HG03280 (cell line): ENCODE data around the gene NOM1.
A peak's percentile ranks its signal among the peaks of the same experiment; 100 is the strongest.
"Not testable (repeated sequence)": the region's sequence is repeated elsewhere in the genome, so short reads cannot be mapped to it uniquely, and the experiment has no call there.

Source experiments
- ATAC-seq: cut with Tn5 transposase; IDR thresholded peaks from one replicate; pipeline ENCODE4 v1.9.1; 2021; ENCODE audit warnings: mild to moderate bottlenecking, moderate library complexity; ENCODE audit not compliant: unreplicated experiment

Gene NOM1, protein sequence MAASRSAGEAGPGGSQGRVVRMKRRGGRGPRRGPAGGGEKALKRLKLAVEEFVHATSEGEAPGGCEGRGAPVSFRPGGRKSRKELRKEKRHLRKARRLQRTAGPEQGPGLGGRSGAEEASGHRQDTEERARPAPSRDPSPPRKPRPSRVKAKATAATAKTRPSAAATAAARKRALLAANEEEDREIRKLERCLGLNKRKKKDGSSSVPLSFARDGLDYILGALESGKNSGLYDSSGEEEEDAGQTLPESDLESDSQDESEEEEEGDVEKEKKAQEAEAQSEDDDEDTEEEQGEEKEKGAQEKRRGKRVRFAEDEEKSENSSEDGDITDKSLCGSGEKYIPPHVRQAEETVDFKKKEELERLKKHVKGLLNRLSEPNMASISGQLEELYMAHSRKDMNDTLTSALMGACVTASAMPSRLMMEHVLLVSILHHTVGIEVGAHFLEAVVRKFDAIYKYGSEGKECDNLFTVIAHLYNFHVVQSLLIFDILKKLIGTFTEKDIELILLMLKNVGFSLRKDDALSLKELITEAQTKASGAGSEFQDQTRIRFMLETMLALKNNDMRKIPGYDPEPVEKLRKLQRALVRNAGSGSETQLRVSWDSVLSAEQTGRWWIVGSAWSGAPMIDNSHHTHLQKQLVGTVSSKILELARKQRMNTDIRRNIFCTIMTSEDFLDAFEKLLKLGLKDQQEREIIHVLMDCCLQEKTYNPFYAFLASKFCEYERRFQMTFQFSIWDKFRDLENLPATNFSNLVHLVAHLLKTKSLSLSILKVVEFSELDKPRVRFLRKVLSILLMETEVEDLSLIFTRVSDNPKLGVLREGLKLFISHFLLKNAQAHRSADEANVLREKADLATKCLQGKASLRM

DNA sequence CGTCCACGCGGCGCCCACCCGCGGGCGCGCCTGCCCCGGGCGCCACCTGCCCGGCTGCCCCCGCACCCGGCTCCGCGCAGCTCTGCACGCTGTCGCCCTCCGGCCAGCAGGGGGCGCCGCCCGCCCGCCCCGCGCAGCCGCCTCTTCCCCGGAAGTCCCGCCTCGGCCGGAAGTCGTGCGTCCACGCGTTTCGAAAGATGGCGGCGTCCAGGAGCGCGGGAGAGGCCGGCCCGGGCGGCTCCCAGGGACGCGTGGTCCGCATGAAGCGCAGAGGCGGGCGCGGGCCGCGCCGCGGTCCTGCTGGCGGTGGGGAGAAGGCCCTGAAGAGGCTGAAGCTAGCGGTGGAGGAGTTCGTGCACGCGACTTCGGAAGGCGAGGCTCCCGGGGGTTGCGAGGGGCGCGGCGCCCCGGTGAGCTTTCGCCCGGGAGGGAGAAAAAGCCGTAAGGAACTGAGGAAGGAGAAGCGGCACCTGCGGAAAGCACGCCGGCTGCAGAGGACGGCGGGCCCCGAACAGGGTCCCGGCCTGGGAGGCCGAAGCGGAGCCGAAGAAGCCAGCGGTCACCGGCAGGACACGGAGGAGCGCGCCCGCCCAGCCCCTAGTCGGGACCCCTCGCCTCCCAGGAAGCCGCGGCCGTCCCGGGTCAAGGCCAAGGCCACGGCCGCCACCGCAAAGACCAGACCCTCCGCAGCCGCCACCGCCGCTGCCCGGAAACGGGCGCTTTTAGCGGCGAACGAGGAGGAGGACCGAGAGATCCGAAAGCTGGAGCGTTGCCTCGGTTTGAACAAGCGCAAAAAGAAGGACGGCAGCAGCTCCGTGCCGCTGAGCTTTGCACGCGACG, at the start of gene NOM1:
NOM1 (plus strand) TSS at position 172 of the 840 bp plus-strand sequence; CDS start at position 198, 26 bp downstream.
- ATAC-seq, result peak; percentile 94

DNA sequence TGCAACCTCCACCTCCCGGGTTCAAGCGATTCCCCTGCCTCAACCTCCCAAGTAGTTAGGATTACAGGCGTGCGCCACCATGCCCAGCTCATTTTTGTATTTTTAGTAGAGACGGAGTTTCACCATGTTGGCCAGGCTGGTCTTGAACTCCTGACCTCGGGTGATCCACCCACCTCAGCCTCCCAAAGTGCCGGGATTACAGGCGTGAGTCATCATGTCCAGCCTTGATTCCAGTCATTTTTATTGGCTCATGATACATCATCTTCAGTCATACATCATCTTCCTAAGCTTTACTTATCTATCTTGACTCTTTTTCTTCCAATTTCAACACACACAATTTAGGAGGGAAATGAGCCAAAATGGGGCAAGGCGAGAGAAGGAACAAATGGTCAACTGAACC, 49.4 kb upstream of the NOM1 start:
- ATAC-seq, result not testable (repeated sequence)

DNA sequence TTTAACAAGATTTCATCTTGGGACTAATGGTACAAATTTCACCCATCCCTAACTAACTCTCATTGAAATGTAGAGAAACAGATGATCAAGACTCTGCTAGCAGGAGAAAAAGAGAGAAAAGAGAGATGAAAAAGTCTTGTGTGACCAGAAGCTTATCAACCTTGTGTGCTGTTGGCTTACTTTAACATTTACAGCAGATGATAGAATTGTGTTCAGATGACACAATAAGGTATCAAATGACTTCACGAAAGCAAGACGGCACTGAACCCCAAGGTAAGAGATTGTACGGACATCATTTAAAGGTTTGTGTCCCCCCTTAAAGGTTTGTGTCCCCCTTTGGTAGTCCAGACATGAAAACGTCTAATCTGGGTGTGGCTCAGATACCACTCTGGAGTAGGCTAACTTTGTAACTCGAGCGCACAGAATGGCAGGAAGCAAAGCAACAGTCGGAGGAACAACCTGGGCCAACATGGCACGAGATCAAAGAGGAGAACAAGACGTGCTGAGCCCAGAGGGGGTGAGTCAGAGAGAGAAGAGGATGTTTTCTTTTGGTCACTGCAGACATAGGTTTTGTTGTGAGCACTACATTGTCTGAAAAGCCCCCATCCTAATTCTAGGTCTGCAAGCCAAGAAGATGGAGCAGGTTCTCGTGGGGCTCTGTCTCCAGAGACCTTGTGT, 46.1 kb upstream of the NOM1 start:
- no peak for ATAC-seq

DNA sequence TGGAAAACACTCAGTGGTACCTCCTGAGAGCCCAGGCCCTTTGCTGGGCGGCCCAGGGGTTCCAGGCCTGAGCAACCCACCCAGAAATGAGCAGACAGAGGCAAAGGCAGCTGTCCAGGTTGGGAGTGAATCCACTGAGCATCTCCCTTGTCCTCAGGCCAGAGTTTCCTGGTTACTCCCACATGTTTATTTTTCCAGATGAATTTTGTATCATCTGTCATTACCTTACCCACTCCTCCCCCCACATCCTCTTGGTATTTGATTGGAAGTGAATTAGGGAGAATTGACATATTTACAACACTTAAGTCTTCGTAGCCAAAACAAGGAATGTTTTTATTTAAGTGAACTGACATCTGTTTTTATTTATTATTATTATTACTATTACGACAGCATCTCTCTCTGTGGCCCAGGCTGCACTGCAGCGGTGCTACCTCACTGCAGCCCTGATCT, 43.3 kb upstream of the NOM1 start:
- no peak for ATAC-seq

DNA sequence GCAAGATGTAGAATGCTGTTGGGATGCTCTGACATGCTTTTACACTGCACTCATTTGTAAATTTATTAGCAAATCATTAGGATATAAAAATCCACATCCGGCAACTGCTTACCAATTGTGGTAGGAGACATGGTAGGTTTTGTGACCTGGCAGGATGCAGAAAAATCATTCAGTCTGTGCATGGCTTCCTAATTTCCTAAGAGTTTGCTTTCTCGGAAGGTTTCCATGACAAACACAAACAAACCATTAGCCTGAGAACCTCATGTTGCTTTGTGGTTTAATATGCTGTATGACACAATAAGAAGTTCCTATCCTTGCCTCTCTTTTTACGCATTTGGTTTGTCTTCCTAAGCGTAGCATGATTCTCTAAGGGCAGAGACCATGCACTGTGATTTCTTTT, 41.9 kb upstream of the NOM1 start:
- no peak for ATAC-seq

DNA sequence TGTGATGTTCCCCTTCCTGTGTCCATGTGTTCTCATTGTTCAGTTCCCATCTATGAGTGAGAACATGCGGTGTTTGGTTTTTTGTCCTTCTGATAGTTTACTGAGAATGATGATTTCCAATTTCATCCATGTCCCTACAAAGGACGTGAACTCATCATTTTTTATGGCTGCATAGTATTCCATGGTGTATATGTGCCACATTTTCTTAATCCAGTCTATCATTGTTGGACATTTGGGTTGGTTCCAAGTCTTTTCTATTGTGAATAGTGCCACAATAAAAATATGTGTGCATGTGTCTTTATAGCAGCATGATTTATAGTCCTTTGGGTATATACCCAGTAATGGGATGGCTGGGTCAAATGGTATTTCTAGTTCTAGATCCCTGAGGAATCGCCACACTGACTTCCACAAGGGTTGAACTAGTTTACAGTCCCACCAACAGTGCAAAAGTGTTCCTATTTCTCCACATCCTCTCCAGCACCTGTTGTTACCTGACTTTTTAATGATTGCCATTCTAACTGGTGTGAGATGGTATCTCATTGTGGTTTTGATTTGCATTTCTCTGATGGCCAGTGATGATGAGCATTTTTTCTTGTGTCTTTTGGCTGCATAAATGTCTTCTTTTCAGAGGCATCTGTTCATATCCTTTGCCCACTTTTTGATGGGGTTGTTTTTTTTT, 39.8 kb upstream of the NOM1 start:
- ATAC-seq, result not testable (repeated sequence)

DNA sequence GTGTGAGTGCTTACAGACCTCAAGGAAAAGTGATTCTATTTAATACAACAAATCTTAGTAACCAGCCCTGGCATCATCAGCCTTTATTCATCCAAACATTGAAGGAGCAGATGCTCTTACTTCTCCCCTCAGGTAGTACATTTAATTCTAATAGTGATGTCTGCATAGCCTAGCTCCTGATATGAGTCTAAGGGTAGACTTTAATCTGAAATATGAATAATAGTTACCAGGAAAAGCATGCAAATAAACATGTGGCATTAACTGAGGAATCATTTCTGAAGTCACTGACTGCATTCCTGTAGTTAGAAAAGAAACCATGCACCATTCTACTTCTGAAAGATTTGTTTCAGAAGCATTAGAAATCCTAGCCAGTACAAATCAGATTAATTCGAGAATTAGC, 30.9 kb upstream of the NOM1 start:
- ATAC-seq, result no peak

DNA sequence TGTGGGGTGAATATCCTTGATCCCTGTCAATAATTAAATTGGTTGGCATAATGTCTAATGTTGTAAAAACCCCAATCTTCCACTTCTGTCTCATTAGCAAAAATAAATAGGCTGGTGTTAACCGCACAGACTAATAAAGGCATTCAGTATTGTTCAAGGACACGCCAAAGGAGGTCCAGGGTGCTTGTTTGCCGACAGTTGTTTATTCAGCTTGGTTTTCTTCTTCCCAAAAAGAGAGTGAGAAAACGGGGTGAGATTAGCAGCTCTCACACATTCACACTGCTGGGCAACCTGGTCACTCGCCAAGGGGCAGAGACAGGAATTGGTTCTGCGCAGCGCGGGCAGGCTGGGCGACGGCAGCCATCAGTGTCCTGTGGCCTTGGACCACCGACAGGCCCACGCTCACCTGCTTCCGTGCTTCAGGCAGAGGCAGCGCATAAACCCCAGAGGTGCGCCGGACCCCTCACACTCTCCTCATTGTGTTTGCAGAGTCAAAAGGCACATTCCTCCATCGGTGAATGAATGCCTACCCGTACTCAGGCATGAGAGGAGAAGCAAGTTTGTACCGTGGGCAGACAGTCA, 30.3 kb upstream of the NOM1 start:
- ATAC-seq, result no peak

- no peak for ATAC-seq
Measured at GRCh38 chr7:156920076-156920475, 29.4 kb upstream of the NOM1 start.

DNA sequence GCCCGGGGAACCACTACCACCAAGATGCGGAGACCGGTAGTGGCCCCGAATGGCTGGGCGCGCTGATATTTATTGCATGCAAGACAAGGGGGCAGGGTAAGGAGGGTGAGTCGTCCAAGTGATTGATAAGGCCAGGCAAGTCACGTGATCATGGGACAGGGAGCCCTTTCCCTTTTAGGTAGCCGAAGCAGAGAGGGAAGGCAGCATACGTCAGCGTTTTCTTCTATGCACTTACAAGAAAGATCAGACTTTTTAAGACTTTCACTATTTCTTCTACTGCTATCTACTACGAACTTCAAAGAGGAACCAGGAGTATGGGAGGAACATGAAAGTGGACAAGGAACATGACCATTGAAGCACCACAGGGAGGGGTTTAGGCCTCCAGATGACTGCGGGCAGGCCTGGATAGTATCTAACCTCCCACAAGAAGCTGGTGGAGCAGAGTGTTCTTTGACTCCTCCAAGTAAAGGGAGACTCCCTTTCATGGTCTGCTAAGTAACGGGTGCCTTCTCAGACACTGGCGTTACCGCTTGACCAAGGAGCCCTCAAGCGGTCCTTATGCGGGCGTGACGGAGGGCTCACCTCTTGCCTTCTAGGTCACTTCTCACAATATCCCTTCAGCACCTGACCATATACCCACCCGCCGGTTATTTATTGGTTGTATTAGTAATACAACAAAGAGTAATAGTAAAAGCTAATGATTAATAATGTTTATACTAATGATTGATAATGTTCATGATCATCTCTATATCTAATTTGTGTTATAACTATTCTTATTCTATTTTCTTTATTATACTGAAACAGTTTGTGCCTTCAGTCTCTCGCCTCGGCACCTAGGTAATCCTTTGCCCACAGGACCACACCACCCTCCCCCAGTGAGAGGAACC, 28.8 kb upstream of the NOM1 start:
- not testable (repeated sequence) for ATAC-seq

DNA sequence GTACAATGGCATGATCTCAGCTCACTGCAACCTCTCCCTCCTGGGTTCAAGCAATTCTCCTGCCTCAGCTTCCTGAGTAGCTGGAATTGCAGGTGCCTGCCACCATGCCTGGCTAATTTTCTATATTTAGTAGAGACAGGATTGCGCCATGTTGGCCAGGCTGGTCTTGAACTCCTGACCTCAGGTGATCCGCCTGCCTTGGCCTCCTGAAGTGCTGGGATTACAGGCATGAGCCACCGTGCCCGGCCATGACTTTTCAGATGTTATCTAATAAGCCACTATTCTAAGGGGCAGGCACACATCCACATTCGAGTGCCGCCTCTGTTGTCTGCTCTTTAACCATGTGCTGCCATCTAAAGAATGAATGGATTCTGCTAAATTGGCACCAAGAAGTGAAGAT, 27.2 kb upstream of the NOM1 start:
- ATAC-seq, result not testable (repeated sequence)

- ATAC-seq, result not testable (repeated sequence)
Measured at GRCh38 chr7:156925821-156926220, 23.7 kb upstream of the NOM1 start.

DNA sequence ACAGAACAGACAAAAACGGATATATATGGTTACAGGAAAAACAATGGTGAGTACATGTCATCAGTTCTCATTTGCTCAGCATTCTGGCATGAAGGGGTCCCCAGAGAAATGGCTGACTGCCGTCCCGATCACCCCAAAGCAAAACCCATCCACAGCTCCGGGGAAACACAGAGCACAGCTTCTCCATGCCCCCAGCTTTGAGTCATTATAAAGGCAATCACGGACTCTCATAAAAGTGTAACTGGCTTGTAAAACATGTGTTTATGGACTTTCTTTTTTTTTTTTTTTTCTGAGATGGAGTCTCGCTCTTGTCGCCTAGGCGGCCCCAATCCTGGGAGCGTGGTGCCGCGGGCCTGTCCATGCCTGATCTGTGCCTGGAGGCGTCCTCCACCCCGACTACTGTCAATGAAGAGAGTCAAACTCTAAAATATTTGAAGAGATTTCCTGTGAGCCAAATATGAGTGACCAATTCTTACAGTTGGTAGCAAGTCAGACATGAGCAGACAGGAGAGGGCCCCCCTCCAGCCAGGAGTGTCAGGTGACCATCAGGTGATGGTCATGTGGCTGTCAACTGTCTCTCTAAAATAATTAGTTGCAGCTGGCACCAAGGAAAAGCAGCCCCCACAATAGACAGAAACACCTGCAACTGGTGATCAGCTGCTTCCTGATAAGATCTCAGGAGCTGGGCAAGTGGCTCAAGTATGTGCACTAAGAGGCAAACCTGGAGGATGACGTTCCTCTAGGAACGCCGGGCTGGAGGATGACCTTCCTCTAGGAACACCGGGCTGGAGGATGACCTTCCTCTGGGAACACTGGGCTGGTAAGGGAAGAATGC, 21.7 kb upstream of the NOM1 start:
- ATAC-seq, result no peak

- ATAC-seq, result no peak
Measured at GRCh38 chr7:156928406-156928747, 21.1 kb upstream of the NOM1 start.

DNA sequence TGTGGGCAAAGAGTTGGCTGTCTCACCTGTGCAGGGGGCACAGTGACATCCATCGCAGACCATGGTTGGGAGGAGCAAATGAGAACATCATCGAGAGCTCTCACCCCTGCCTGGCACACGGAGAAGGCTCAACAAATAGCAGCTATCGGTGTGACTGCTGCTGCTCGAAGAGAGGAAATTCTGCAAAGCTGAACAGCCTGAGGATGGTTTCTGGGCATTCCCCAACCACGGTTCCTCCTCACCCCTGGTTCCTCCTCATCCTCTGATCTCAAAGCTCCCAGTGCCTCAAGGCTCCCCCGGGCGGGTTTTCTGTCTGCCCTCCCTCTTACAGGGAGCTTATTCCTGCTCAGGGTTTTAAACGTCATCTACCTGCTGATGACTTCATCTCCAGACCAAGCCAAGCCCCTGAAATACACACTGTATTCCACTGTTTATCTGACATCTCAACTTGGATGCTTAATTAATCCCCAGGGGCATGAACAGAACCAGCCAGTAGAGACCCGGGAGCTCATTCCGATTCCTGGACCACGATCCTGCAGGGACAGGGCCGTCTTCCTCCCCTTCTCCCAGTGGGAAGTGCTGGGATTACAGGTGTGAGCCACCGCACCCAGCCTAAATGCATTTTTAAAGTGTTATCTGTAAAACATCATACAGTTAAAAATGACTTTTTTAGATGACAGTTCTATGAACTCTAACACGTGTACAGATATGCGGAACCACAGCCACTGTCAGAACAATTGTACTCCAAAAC, 19.5 kb upstream of the NOM1 start:
- no peak for ATAC-seq

- ATAC-seq, result no peak
Measured at GRCh38 chr7:156932006-156932405, 17.5 kb upstream of the NOM1 start.

DNA sequence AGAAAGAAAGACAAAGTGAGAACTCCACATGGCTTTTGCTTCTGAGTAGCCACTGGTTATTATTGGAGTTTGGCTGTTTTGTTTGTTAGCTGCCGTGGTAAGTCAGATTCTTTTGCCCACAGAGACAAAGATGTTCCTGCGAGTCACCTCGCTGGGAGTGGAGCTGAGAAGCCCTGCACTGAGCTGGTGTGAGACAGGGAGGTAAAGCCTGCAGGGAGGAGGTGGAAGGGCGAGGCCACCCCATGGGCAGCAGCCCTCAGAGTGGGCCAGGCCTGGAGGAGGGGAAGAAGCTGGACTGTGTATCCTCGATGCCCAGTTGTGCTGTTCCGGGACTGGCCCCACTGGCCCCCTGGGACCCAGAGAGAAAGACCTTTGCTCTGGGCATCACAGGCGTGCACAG, 14.3 kb upstream of the NOM1 start:
- no peak for ATAC-seq
